ENCODE results near the gene ST6GALNAC6.
"Not testable (repeated sequence)": the region's sequence is repeated elsewhere in the genome, so short reads cannot be mapped to it uniquely, and the experiment has no call there.

ST6GALNAC6 gene

GRCh38 chr9:127871531-127871930 is 27.9 kb downstream of the ST6GALNAC6 start:
- DNase-seq, result no peak

- DNase-seq, result no peak
Measured at GRCh38 chr9:127870887-127871286, 28.5 kb downstream of the ST6GALNAC6 start.

GRCh38 chr9:127870153-127870491 is 29.3 kb downstream of the ST6GALNAC6 start:
- not testable (repeated sequence) for DNase-seq

- DNase-seq, result peak; percentile 86
Measured at GRCh38 chr9:127869310-127870152, 29.9 kb downstream of the ST6GALNAC6 start.

- no peak for DNase-seq
Measured at GRCh38 chr9:127868278-127868902, 31.0 kb downstream of the ST6GALNAC6 start.

- no peak for DNase-seq
Measured at GRCh38 chr9:127867356-127868277, 31.8 kb downstream of the ST6GALNAC6 start.

GRCh38 chr9:127866535-127866934 is 32.9 kb downstream of the ST6GALNAC6 start:
- no peak for DNase-seq

- peak; percentile 40 for DNase-seq
Measured at GRCh38 chr9:127865645-127866464, 33.5 kb downstream of the ST6GALNAC6 start.

- DNase-seq, result no peak
Measured at GRCh38 chr9:127863191-127863621, 36.2 kb downstream of the ST6GALNAC6 start.

GRCh38 chr9:127862075-127863011 is 37.1 kb downstream of the ST6GALNAC6 start:
- DNase-seq, result peak; percentile 69

GRCh38 chr9:127860779-127861178 is 38.6 kb downstream of the ST6GALNAC6 start:
- DNase-seq, result no peak

GRCh38 chr9:127860260-127860659 is 39.1 kb downstream of the ST6GALNAC6 start:
- DNase-seq, result no peak

- DNase-seq, result no peak
Measured at GRCh38 chr9:127858041-127858512, 41.3 kb downstream of the ST6GALNAC6 start.

GRCh38 chr9:127857278-127857677 is 42.1 kb downstream of the ST6GALNAC6 start:
- DNase-seq, result no peak

- DNase-seq, result no peak
Measured at GRCh38 chr9:127856729-127857116, 42.7 kb downstream of the ST6GALNAC6 start.

- DNase-seq, result no peak
Measured at GRCh38 chr9:127856094-127856728, 43.2 kb downstream of the ST6GALNAC6 start.

- no peak for DNase-seq
Measured at GRCh38 chr9:127855522-127855921, 43.9 kb downstream of the ST6GALNAC6 start.

GRCh38 chr9:127854960-127855359 is 44.4 kb downstream of the ST6GALNAC6 start:
- DNase-seq, result no peak

GRCh38 chr9:127854184-127854806 is 45.1 kb downstream of the ST6GALNAC6 start, which contains the start of gene ENG:
Gene ENG (minus strand): TSS chr9:127854658. CDS start chr9:127854355, 303 bp downstream.
- DNase-seq, result peak; percentile 55
